ENCODE measurements around the gene TEX36.

The TEX36 gene

DNA sequence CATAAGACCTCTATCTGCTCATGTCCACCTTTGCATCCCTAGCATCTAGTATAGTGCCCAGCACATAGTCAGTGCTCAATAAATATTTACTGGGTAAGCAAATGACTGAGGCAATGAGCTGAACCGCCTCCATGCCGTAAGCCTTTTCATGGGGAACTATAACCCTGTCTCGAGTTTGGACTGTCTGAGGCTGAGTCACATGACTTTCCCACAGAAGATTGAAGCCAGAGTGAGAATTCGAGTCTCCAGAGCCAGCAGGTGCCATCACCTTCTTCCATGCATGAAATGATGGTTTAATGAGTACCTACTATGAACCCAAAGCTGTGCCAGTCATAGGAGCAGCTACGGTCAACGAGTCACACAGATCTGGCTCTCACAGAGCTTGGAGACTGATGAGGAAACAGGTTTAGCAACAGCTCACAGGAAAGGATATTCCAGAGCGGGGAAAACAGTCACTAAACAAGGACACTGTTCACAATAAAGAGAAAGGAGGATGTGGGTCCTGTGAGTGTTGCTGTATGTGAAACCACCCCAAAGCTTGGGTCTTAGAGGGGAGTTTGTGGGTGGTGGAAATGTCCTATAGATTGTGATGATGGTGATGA, 75.2 kb downstream of the TEX36 start:
- H3K27me3 ChIP-seq (replicated peaks in 2 of 5; ENCODE audit: control insufficient read depth in 4 of 5, insufficient read depth in 5 of 5, low read length in 4 of 5) = peaks cover 0 to 2% (median 0%) of the 10 kb centered on the region in 5 experiments
- CTCF ChIA-PET = no interaction called here
- no peak overlapping the region for H3K27ac ChIP-seq (ENCODE audit: insufficient read depth in 1 of 2, low read depth in 1 of 2, low read length in 2 of 2, poor library complexity in 1 of 2, severe bottlenecking in 2 of 2)
- no peak overlapping the region for H3K4me3 ChIP-seq (ENCODE audit: control insufficient read depth in 1 of 7, extremely low read depth in 1 of 7, insufficient read depth in 4 of 7, low read depth in 2 of 7, low read length in 6 of 7)
- no peaks in the 10 kb centered on the region for H3K9me3 ChIP-seq (ENCODE audit: control extremely low read depth in 1 of 5, control insufficient read depth in 4 of 5, insufficient read depth in 2 of 5, low read depth in 1 of 5, low read length in 4 of 5)
- no peaks in the 10 kb centered on the region for H3K4me1 ChIP-seq (ENCODE audit: control extremely low read depth in 1 of 4, control insufficient read depth in 4 of 4, insufficient read depth in 4 of 4, low read length in 3 of 4)
- H3K36me3 ChIP-seq (ENCODE audit: control insufficient read depth in 4 of 4, insufficient read depth in 4 of 4, low read length in 3 of 4) = no peaks in the 10 kb centered on the region
- DNase-seq = no peak
- POLR2A ChIA-PET = no interaction called here
- 98% methylated on average over 6 of the region's 7 CpGs for WGBS (ENCODE audit: insufficient coverage)

DNA sequence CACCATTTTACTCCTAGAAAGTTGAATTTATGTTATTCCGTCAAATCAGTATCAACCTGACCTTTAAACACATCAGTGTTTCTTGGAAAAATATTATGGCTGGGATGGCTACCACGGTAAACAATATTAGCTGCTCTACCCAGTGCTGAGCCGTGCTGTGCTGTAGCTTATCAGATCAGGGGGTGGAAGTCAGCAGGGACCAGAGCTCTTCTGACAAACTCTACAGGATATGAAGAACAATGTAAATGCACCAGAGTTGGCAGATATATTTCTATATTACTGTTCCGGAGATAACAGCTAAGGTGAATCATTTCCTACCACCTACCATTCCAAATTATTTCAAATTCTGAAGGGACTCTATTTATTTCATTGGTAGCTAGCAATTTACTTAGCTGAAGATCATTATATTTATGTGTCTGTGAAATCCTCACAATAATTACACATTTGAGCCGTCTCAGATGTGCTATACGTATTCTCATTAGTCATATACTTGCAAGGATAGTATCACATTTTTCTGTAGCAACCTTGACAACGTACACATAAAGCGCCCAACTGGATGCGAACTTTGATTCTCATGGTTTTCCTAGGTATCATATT, 76.5 kb downstream of the TEX36 start:
- Histone ChIP-seq H3K36me3 (ENCODE audit: control insufficient read depth in 4 of 4, insufficient read depth in 4 of 4, low read length in 3 of 4) (no peaks in the 10 kb centered on the region), H3K4me1 (ENCODE audit: control extremely low read depth in 1 of 4, control insufficient read depth in 4 of 4, insufficient read depth in 4 of 4, low read length in 3 of 4) (no peaks in the 10 kb centered on the region), H3K4me3 (ENCODE audit: control insufficient read depth in 1 of 7, extremely low read depth in 1 of 7, insufficient read depth in 4 of 7, low read depth in 2 of 7, low read length in 6 of 7) (no peak overlapping the region), H3K27ac (ENCODE audit: insufficient read depth in 1 of 2, low read depth in 1 of 2, low read length in 2 of 2, poor library complexity in 1 of 2, severe bottlenecking in 2 of 2) (no peak overlapping the region), H3K27me3 (replicated peaks in 2 of 5; ENCODE audit: control insufficient read depth in 4 of 5, insufficient read depth in 5 of 5, low read length in 4 of 5) (peaks cover 0 to 2% (median 0%) of the 10 kb centered on the region in 5 experiments), H3K9me3 (ENCODE audit: control extremely low read depth in 1 of 5, control insufficient read depth in 4 of 5, insufficient read depth in 2 of 5, low read depth in 1 of 5, low read length in 4 of 5) (peaks cover 0 to 2% (median 0%) of the 10 kb centered on the region in 5 experiments)
- ChIA-PET POLR2A (no interaction called here), CTCF (interaction anchor here (1.1 kb wide), 1 partner anchor 25 kb away, joined by 3 read pairs; no protein-coding TSS in a partner anchor)
- 73% methylated on average over 4 of the region's 9 CpGs for WGBS (ENCODE audit: insufficient coverage)
- DNase-seq = no peak

Measured in common myeloid progenitor, CD34-positive (primary cell).